GM21786 (cell line): ENCODE measurements around the gene ARHGAP15.
A peak's percentile ranks its signal among the peaks of the same experiment; 100 is the strongest.

Source experiments
- ATAC-seq: cut with Tn5 transposase; IDR thresholded peaks from one replicate; pipeline ENCODE4 v1.9.1; 2021; ENCODE audit not compliant: unreplicated experiment

ARHGAP15 gene

GRCh38 chr2:143680885-143681405 is 551.7 kb downstream of the ARHGAP15 start:
- no peak for ATAC-seq

DNA sequence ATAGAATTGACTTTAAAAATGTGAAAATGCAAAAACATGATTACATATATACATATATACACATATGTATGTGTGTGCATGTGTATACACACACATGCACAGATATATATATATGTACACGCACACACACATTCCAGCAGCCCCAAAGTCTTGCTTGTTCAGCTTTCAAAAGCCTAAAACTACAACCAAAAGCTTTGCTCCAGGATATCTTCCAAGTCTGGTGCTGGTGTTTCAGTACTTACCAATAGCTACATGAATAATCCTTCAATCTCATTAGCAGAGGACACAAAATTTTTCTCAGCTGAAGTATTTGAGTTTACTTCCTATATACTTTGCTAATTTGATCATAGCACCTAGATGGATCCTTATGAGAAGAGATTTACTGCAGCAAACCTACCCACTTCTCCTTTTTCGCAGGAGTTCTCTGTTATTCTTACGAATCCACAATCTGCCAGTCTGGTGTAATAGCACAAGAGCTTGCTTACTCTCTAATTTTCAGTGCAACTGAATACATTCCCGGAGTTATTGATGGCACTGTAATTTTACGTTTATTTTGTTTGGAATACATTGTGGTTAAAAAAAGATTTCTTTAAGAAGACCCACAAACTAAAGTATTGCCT is 553.3 kb downstream of the ARHGAP15 start:
- no peak for ATAC-seq

- no peak for ATAC-seq
Observed at GRCh38 chr2:143683977-143684376, 554.8 kb downstream of the ARHGAP15 start.

DNA sequence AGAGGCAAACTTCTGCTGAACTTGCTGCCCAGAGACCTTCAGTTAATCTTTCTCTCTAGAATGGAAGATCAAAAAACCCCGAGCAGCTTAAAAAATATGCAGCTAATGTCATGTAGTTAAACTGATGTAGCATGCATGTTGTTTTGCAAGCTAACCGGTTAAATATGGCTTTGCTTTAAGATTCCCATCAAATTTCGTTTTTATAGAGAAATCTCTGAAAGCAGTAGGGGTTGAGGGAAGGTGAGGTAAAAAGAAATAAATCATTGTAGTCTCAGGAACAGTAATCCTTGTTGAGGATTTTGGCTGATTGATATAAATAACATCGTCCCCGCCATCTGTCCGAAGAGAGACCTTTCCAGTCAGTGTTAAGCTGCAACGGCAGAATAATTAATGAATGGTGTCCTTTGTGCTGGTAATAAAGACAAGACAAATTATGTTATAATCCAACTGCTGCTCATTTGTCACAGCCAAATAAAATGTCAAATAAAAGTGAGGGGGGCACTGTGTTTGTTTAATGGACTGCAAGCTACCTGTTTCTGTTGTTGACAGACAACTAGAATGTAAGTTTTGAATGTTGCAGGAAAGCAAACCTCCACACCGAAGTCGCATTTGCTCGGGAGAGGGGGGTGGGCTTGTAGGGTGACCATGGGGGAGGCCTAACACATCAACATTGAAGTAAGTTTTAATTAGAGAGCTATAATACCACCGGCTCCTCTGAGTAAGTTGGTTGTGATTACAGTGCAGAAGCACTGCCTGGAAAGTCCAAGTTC is 555.5 kb downstream of the ARHGAP15 start:
- no peak for ATAC-seq

GRCh38 chr2:143685421-143686078 is 556.3 kb downstream of the ARHGAP15 start:
- no peak for ATAC-seq

- ATAC-seq: peak; percentile 53
Observed at GRCh38 chr2:143686585-143687164, 557.5 kb downstream of the ARHGAP15 start.

GRCh38 chr2:143688248-143688647 is 559.0 kb downstream of the ARHGAP15 start:
- no peak for ATAC-seq

DNA sequence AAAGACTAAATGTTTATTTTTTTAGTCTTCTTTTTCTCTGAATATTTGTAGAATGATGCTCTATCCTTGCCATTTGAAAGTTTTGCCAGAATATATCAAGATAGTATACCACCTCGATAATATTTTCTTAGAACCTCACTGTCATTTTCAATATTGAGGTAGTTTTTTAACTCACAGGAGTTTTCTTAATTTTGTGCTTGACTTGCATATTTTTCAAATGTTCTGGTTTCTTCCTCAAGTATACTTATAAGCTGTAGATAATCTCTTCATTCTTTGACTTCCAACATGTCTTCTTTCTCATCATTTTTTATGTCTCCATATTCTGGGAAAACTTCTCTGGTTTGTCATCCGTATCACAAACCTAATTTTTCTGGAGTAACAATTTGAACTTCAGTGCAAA is 559.6 kb downstream of the ARHGAP15 start:
- no peak for ATAC-seq

GRCh38 chr2:143689541-143689940 is 560.3 kb downstream of the ARHGAP15 start:
- ATAC-seq: no peak

GRCh38 chr2:143690235-143690634 is 561.0 kb downstream of the ARHGAP15 start:
- ATAC-seq: no peak

- no peak for ATAC-seq
Observed at GRCh38 chr2:143691121-143691520, 561.9 kb downstream of the ARHGAP15 start.

DNA sequence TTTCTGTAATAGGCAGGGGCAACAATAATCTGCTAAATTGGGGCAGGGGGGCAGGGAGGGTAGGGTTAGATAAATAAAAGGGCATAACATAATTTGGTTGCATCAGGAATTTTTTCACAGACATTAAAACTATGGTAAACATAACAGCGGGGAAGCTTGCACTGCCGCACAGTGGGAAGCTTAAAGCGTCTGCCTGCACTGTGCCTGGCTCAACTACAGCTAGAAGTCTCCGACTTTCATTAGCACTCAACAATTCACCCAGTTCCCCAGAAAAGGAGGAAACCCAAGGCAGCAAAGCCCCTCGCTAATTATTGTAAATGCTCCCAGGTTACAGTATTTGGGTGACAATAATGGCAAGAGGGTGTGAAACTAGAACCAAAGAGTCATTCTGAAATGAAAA is 562.9 kb downstream of the ARHGAP15 start:
- ATAC-seq: no peak

- no peak for ATAC-seq
Observed at GRCh38 chr2:143692967-143693366, 563.7 kb downstream of the ARHGAP15 start.

GRCh38 chr2:143694335-143694734 is 565.1 kb downstream of the ARHGAP15 start:
- no peak for ATAC-seq

GRCh38 chr2:143696651-143697050 is 567.4 kb downstream of the ARHGAP15 start:
- ATAC-seq: peak; percentile 57

DNA sequence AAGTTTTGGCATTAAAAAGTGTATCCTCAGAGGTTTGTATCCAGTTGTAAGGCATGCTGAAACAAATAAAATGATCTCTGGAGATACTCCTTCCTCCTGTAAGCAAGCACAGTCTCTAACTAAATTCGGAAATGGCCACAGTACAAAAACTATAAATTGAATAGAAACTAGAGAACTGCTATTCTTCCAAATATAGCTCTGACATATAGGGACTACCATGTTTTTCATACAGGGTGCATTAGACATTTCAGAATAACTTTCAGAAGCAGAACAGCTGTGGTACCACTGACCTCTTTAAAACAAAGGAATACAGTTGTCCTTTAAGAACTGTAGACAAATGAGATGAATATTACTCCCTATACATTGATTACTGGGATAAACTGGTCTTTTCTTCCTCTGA is 568.5 kb downstream of the ARHGAP15 start:
- peak; percentile 75 for ATAC-seq

- no peak for ATAC-seq
Observed at GRCh38 chr2:143698352-143698751, 569.1 kb downstream of the ARHGAP15 start.

DNA sequence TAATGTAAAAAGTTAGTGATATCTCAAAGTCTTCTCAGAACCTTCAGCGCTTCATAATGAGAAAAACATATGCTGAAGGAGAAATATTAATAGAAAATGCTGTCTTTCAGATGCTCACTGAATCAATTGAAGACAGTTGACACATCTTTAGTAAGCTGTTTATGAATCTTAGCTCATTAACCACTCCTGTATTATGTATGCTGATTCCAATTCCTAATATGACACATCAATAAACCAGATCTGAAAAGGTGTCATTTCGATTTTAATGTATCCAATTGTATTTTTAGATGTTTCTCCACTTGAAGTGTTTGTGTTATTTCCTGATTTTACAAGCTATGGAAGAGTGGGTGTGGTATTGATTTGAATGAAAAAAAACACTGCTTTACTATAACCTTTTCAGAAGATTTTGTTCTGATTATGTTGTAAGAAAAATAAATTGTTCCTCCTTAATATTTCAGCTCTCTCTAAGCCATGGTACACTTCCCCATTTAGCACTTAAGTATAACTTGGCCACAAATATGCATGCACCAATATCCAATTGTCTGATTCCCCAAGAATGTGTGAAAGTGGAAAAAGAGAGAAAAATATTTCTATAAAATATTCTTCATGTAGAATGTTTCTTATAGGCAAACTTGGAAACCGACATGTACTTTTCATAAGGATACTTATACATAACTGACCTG is 569.8 kb downstream of the ARHGAP15 start:
- ATAC-seq: no peak

DNA sequence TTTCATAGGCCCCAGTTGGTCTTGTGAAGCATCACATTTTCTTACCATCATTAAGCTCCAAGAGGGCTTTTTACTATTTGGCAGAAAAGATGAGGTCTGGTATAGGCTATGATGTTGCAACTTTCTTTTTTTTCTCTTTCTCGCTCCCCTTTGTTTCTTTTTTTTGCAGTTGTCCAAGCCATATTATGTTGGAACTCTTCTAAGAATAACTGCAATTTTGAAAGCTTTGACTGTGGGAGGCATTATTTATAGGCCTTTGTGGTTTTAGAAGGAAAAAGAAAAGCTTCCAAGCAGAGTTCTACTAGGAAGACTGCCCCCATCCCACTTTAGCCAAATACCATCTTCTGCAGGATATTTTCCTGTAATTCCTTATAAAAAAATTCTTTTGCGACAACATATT is 571.6 kb downstream of the ARHGAP15 start:
- no peak for ATAC-seq

DNA sequence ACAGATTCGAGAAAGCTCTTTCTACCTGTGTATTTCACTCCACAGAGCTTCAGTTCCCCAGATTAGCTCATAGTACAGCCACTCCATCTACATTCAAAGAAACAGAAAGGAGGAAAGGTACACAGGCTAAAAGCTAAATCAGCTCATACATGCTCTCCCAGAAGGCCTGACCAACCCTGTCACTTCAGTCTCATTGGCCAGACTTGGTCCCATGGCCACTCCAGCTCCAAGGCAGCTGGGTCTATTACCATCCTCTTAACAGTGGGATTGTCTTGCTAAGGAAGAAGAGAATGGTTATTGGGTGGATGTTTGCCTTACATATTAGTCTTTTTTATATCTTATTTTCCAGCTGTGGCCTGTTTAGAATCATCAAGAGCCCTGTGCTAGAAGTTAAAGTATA is 572.6 kb downstream of the ARHGAP15 start:
- no peak for ATAC-seq

GRCh38 chr2:143702931-143703330 is 573.7 kb downstream of the ARHGAP15 start:
- no peak for ATAC-seq
